Retinal pigment epithelial cell (primary cell): ENCODE results near the gene RNF43.

Source experiments
- DNase-seq: peaks from one replicate; pipeline ENCODE4 v3.0.0-alpha.2; 2010; ENCODE audit warnings: low read depth
- H3K4me3 ChIP-seq: 2 replicates; pipeline ENCODE4 v1.5.1; 2011; ENCODE audit warnings: mild to moderate bottlenecking, low read length, control low read depth, moderate library complexity
- TF ChIP-seq, protein P1 (sequence below): conservative IDR thresholded peaks from 2 replicates; pipeline ENCODE4 v1.5.1; 2011; ENCODE audit warnings: low read depth, low read length, control low read depth, inconsistent platforms

Gene RNF43

DNA sequence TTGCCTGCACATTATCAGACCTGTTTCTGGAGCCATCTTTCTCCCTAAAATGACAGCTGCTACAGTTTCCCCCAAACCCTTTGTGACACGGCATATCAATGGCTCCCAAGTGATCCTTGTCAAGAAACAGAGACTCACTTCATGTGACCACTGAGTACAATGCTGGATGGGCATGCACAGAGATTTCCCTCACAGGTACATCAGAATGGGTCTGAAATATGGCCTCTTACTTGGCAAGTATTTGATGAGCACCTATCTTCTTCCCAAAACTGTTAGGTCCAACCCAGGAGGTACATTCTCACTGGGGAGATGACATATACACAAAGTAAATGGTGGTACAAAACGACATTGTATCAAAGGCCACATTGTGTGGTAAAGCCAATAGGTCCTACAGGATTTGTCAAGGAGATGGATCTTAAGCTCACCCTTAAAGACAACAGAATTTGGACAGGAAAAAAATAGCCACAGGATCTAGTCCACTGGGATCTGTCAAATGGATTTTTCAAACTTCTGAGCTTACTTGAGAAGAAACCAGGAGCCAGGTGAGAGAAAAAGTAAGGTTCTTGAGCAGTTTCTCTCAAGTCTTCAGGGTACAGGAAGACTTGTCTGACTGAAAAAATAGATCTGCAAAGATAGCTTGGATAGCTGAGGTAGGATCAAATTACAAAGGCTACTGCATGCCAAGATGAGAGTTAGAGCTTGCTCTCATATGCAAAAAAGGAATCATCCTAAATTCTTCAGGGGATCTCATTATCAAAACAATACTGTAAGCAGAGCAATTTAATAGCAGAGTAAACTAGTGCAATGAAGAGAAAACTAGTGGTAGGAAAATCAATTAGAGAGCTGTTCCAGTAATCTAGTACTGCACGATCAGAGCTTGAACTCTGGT lies 28.8 kb downstream of the RNF43 start:
- TF ChIP-seq, protein P1, sequence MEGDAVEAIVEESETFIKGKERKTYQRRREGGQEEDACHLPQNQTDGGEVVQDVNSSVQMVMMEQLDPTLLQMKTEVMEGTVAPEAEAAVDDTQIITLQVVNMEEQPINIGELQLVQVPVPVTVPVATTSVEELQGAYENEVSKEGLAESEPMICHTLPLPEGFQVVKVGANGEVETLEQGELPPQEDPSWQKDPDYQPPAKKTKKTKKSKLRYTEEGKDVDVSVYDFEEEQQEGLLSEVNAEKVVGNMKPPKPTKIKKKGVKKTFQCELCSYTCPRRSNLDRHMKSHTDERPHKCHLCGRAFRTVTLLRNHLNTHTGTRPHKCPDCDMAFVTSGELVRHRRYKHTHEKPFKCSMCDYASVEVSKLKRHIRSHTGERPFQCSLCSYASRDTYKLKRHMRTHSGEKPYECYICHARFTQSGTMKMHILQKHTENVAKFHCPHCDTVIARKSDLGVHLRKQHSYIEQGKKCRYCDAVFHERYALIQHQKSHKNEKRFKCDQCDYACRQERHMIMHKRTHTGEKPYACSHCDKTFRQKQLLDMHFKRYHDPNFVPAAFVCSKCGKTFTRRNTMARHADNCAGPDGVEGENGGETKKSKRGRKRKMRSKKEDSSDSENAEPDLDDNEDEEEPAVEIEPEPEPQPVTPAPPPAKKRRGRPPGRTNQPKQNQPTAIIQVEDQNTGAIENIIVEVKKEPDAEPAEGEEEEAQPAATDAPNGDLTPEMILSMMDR, result no peak
- H3K4me3 ChIP-seq, result no peak overlapping the region
- no peak for DNase-seq

DNA sequence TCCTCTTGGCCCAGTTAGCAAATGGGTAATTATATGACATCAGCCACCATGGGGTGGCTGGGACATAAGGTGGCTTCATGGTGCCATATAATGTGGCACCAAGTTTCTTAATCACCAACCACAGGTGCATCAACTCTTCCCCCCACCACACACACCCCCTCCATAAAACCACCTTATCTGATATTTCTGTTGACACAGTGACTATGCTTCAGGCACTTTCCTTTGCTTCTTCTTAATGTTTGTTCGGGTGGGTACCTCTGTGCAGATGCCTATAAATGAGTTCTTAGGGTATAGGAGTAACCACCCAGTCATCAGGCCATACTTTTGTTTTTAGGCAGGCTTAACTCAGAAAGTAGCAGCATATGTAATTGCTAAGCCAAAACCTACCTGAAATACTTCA lies 29.5 kb downstream of the RNF43 start:
- TF ChIP-seq, protein P1, result no peak
- DNase-seq, result no peak
- H3K4me3 ChIP-seq, result no peak overlapping the region

- TF ChIP-seq, protein P1, result no peak
- DNase-seq, result no peak
- no peak overlapping the region for H3K4me3 ChIP-seq
These were observed 30.6 kb downstream of the RNF43 start for GRCh38 chr17:58386708-58387107.

DNA sequence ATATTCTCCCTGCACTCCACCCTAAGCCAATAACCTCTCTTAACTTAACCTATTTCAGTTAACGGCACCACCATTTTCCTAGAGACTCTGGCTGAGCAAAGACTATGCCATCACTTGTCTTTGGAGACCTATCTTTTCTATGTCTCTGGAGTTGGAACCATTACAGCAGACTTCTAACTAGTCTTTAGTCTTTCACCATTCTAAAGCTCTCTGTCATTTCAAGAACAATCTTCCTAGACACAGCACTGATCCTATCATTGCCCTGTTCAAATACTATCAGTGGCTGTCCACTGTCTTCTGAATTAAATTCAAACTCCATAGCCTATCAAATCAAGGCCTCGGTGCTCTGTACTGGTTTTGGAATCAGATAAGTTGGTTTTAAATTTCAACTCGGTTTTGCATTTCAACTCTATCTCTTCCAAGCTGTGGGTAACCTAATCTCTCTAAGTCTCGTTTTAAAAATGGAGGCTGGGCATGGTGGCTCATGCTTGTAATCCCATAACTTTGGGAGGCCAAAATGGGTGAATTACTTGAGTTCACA lies 31.9 kb downstream of the RNF43 start:
- DNase-seq, result no peak
- TF ChIP-seq, protein P1, result no peak
- no peak overlapping the region for H3K4me3 ChIP-seq

DNA sequence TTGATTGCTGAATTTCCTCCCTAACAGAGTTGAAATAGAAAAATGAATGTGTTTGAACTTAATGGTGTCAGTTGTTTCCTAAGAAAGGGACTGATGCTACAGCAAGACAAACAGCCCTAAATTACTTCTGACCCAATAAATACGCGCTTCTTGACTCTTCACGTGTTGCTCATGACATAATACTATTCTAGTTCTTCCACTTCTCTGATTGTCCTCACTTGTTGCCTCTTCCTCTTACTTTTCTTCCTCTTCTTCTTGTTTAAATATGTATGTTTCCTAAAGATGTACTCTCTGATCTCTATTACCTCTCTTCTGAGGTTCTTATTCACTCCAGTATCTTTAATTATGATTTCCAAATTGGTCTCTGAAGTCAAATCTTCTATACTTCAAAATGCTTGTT lies 32.4 kb downstream of the RNF43 start:
- no peak for DNase-seq
- H3K4me3 ChIP-seq, result no peak overlapping the region
- TF ChIP-seq, protein P1, result no peak

- no peak overlapping the region for H3K4me3 ChIP-seq
- DNase-seq, result no peak
- TF ChIP-seq, protein P1, result no peak
These were observed 33.4 kb downstream of the RNF43 start for GRCh38 chr17:58383892-58384462.
